GM19438 (cell line): Measurements from ENCODE around the gene SSH2.
"Not testable (repeated sequence)": the region's sequence is repeated elsewhere in the genome, so short reads cannot be mapped to it uniquely, and the experiment has no call there.

Experiments used
- ATAC-seq: cut with Tn5 transposase; IDR thresholded peaks from one replicate; pipeline ENCODE4 v1.9.1; 2021; ENCODE audit warnings: low read depth; ENCODE audit not compliant: unreplicated experiment

Gene SSH2

DNA sequence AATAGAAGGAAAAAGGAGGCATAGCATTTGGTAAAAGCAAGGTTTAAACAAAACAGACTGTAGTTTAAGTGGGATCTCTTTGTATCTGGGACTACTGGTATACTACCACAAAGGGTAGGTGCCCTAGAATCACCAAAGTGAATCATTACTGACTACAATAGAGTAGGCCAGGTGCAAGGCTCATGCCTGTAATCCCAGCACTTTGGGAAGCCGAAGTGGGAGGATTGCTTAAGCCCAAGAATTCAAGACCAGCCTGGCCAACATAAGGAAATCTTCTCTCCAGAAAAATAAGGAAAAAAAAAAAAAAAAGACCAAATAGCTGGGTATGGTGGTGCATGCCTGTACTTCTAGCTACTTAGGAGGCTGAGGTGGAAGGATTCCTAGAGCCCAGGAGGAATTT, 246.5 kb downstream of the SSH2 start:
- no peak for ATAC-seq

DNA sequence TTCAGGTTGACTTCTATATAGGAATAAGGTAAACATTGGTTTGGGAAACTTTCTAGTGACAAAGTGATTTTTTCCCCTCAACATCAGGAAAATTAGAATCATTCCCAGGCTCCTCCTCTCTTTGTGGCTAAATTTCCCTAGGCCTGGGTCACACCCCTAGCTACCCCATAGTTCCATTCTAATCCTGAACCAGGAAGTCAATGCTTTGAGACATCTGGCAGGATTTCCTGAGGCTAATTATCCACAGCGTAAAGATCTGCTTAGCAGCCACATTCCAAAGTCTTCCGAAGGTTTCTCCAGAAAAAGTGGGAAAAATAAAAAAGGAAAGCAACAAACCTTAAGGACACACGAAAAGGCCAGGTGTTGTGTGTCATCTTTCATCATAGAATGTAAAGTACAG, 247.0 kb downstream of the SSH2 start:
- ATAC-seq = no peak

DNA sequence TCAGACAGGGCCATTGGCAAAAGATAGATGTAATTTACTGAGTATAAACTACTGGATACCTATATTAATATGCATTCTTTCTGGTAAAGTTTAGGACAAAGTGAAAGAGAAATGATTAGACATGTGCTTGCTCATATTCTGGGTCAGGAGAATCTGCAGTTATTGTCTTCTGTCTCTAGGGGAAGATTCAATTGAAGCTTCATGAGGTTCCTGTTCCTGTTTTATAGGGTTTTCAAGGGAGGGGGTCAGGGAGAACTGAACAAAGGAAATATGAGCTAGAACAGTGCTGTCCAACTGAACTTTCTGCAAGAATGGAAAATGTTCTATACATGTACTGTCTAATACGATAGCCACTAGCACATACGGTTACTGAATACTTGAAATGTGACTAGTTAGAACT, 248.0 kb downstream of the SSH2 start:
- ATAC-seq = no peak

DNA sequence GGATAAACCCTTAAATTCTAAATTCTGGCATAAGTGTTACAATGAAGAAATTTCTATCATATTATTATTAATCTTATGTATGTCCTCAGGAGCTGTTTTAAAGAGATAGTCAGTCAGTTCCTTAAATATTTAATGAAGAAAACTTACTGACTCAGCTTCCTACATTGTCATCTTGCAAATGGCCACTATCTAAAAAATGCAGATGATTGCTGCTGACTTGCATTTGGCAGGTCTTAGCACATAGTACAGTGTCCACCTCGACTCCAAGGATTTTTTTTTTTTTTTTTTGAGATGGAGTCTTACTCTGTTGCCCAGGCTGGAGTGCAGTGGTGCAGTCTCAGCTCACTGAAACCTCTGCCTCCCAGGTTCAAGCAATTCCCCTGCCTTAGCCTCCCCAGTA, 252.2 kb downstream of the SSH2 start:
- no peak for ATAC-seq

DNA sequence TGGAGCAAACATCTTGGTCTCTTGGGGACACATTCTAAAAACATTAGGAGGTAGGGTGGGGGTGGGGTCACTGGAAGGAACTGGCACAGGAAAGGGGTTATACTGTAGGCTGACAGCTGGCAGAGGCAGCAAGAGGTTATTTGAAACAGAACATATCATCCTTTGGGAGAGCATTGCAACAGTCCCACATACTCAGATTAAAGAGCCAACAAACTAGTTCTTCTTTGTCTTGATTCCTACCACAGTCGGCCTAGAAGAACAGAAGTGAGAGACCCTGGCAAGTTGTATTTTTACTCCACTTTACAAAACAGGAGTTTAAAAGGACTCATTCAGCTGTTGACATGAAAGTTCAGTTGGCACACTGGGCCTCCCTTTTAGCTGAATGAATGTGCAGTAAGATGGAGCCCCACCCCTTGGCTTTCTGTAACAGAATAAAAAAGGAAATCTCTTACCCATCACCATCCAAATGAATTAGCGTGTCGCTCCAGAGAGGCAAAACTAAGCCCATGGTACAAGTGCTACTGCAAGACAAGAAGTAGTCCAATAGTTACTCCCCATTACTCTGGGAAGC, 252.7 kb downstream of the SSH2 start:
- no peak for ATAC-seq

DNA sequence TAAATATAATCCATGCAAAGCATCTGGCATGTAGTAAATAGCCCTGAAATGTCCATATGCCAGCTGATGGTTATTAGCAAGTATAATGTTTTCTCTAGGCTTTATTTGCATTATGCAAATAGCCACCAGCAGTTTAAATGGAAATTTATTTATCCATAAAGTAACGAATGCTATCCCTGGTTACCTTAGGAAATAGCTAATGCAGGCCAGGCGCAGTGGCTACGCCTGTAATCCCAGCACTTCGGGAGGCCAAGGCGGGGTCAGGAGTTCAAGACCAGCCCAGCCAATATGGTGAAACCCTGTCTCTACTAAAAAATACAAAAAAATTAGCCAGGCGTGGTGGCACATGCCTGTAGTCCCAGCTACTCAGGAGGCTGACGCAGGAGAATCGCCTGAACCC, 254.1 kb downstream of the SSH2 start:
- not testable (repeated sequence) for ATAC-seq

DNA sequence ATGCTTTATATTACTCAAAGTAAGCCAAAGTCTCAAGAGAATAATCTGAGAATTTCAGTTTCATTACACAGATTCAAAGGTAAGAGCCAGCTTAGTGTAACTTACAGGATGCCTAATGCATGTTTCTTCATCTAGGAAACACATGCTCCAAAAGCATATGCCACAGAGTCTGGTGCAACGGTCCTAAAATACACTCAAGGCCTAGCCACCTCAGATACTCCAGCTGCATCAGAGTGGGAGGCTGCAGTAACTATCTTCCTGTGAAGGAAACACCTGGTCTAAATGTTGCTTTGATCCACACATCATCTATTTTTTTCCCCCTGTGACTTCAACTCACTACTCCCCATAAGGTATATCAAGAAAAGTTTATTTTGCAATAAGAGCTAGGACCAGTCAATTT, 255.7 kb downstream of the SSH2 start:
- ATAC-seq = no peak

DNA sequence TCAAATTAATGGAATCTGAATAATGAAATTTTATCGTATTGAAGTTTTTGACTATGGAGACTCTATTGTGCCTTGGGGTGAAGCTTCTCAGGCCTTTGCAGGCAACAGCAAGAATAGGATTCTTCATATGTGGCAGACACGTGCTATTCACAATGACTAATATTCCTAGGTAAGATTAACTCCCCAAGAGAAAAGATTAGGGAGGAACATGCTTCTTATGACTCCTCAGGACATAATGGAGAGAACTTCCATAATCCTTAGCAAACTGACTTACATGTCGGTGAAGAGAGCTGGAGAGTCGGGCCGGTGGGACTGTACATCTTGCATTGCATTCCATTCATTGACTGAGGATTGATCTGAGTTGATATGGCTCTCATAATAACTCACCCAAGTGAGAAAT, 258.4 kb downstream of the SSH2 start:
- no peak for ATAC-seq

DNA sequence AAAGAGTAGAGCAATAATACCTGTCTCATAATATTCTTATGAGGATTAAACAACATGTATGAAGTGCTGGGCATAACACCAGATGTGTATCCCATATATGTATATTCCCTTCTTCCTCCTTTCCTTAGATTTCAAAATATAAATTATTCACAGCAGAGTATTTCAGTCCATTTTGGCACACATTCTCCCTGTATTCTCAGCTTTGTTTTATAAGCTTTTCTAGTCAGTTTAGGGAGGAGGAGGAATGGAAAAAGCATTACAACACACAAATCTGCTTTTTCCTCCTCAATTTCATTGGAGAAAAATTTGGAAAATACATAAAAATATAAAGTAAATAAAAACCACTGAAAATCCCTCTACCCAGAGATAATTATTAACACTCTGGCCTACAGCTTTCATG, 260.8 kb downstream of the SSH2 start:
- no peak for ATAC-seq

DNA sequence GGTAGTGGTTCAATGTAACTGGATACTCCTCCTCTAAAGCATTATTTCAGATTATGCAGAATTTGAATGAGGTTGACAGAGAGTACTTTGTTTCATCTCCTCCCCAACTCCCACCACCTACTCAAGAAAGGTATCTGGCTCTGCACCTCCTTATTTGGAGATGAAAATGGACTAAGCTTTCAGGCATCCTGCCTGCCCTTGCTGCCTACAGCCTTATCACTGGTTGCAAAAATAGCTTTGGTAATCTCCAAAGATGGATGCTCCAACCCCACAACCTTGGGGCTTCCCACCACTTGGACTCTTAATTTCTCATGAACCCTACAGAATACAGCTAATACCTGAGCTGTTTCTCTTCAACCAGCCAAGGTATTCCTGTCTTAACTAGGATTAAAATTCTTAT, 262.1 kb downstream of the SSH2 start:
- ATAC-seq = no peak

DNA sequence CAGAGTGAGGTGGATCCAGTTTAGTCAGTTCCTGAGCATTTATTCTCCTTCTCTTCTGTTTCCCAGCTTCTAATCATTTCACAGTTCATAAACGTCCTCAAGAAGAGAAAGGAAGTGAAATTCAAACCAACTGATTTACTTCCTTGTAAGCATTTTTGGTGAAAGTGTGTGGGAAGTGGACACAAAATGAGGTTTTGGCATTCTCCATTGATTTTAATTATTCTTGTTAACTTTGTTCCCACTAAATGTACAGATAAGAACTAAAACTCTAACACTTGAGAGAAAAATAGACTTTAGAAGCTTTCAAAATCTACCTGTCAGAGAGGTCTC, 264.6 kb downstream of the SSH2 start:
- no peak for ATAC-seq

DNA sequence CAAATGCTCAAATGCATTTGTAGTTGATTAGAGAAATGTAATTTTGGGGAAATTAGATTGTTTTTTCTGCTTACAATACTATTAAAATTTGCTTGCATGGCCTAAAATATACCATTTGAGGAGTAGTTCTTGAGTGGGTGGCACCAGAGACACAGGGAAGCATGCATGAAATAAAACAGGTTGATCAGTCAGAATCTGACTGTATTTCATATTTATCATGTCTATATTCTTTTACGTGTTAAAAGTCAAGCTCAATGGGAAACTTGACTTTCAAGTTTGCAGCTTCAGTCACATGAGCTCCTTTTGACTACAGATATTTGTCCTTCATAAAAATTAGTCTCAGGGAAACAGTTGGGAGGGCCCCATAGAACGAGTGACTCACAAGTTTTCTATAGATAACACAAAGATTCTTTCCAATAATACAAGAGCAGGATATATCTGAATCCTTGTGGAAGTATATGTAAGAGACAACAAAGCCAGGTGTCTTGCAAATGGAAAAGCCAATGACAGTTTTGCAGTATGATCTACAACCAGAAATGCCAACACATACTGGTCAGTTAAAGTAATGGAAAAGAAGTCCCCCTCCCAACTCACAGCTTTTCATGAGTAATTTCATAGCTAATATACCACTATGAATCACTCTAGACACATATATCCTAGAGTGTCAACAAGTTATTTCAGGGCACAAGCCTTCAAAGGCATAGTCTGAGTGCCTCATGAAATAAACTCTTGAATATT, 265.1 kb downstream of the SSH2 start:
- no peak for ATAC-seq

DNA sequence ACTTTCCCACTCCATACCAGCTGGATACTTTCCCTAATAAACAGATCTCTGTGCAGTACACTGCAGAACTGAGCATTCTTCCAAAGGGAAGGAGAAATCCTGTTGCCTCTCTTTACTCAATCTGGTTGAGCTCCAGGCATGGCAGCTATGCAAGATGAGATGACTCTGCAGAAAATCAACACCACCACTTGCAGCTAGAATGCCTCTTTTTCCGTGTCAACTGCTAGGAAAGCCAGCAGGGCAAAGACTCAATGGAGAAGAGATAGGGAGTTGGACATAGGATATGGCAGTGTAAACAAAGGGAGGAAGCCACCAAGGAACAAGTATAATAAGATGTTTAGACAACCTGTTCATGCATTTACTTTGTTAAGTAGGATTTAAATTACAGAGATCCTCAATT, 266.9 kb downstream of the SSH2 start:
- no peak for ATAC-seq

DNA sequence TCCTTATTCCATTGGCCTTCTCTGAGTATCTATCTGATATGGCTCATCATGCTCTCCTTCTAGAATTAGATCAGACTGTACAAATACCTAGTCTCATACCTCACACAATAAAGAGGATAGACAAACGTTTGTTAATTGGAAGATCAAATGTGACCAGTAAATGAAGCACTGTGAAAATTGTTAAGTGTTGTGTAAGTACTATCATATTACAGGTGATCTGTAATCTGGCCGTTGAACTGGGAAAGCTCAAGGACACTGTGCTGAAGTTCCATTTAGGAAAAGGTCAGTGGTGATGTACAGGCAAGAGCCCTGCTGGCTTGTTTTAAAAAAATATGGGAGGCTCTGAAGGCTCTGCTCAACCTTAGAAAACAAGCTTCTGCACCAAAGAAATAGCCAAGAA, 268.8 kb downstream of the SSH2 start:
- no peak for ATAC-seq

DNA sequence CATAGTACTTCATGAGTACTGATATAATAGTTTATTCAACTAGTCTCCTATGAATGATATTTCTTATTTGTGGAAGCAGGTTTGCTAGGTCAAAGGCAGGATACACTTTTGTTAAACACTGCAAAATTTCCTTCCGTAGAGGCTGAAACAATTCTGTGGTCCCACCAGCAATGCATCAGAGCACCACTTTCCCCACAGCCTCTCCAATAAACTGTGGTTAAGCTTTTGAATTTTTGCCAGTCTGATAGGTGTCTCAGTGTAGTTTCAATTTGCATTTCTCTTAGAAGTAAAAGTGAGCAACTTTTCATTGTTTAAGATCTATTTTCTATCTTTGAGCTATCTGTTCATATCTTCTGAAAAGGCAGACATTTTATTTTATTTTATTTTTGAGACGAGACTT, 270.9 kb downstream of the SSH2 start:
- ATAC-seq = no peak

DNA sequence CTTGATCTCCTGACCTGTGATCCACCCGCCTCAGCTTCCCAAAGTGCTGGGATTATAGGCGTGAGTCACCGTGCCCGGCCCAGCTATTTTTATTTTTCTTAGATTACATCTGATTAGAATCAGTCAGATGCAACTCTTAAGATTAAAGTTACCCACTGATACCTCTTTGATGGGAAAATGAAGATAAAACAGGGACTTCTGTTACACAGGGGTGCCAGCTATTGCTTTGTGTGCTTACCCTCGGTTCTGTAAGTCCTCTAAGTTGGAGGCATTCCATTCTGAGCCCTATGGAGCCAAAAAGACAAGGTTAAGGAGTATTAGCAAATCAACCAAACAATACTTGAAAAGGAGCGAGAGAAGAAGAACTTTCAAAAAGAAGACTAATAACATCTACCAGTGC, 274.7 kb downstream of the SSH2 start:
- ATAC-seq = no peak

DNA sequence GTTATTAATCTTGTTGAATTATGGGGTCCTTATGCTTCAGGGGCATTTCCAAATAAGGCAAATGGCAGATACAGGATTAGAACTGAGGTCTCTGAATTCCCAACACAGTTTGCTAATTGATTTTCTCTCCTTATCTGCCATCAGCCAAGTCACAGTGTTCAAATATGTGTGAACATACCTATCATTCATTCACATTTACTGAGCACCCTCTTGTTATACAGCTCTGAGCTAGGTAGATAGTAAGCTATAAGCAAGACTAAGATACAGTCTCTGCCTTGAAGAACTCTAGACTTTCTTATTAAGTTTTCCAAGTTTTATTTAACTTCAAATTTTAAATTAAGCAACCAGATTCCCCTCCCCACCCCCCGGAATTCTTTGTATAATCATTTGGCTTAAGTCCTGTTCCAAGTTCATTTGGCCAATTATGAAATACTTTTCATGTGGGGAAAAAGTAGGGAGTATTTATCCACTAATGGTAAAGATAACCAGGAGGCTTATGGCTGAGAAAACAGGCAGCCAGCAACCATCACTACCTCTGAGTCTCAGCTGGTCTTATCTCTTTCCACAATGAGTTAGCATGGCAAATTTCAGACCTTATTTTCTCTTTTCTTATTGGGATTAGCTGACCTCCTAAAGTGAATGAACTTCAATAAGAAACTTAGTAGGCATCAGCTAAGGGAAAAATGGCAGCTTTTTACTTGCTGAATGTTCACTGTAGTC, 275.9 kb downstream of the SSH2 start:
- ATAC-seq = no peak

DNA sequence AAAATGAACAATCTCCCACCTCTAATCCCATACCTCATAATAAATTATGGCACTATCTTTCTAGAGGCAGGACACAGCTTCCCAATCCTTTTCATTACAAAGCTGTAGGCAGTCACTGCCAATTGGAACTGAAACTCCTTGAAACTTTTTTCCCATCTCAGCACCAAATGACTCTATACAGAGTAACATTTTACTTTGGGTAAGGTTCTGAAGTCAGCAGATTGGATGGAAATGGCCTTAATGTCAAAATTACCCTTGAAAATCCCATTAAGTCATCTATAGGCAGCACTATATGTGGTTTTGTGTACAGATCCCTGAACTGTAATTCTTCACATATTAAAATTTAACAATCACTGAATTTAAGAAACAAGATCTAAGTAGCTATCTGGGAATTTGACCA, 277.1 kb downstream of the SSH2 start:
- no peak for ATAC-seq

DNA sequence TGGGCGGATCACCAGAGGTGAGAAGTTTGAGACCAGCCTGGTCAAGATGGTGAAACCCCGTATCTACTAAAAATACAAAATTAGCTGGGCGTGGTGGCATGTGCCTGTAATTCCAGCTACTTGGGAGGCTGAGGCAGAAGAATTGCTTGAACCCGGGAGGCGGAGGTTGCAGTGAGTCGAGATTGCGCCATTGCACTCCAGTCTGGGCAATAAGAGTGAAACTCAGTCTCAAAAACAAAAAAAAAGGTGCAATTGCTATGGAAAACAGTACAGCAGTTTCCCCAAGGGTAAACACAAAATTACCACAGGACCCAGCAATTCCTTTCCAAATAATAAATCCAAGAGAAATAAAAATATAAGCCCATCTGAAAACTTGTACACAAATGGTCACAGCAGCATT, 278.1 kb downstream of the SSH2 start:
- not testable (repeated sequence) for ATAC-seq

DNA sequence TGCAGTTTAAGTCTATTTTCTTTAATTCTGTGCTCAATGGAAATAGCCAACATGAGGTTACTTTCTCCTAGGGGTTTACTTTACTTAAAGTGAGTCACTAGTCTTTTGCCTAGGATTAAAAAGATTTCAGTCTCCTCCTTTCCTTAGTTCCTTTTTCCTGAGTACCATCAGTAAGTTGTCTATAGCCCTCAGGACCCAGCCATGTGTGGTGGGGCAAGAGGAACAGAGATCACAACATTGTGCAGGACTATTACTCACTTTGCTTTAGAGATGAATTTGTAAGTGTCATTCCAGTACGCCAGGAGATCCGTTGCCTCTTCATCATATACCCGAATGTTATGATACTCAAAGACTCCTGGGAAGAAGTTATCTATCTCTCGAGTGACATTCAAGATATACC, 279.6 kb downstream of the SSH2 start:
- ATAC-seq = no peak

DNA sequence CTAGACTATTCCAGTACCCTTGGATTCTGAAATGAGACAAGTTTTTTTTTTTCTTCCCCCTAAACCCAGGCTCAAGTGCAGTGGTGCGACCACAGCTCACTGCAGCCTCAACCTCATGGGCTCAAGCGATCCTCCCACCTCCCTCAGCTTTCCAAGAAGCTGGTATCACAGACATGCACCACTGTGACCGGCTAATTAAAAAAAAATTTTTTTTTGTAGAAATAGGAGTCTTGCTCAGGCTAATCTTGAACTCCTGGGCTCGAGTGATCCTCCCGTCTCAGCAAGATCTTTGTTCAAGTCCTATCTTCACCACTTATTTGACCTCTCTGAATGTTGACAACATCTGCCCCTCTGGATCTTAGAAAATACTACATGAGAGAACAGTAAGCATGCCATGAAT, 280.7 kb downstream of the SSH2 start:
- ATAC-seq = no peak

DNA sequence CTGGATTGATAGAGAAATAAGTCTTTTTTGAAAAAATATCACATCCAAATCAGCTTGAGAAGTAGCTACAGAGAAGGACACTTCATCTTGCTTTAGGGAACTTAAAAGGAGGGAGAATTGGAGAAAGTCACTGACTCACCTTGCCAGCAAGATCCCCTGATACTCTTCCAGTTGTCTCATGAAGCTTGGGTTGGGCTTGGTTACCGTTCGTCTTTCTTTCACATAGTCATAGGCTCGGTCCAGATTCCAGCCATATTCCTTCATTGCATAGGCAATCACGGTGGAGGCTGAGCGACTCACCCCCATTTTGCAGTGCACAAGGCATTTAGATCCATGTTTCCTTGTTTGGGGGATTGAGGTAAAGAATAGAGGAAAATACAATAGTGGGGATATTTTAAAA, 282.0 kb downstream of the SSH2 start:
- ATAC-seq = no peak
